Nucleus accumbens (tissue), 56 donors: Measurements from ENCODE around the gene SLC45A2.
"Not testable (repeated sequence)": the region's sequence is repeated elsewhere in the genome, so short reads cannot be mapped to it uniquely, and the experiment has no call there.

ENCODE experiments used
- DNase-seq, 56 donors: peaks; one replicate each; lab custom pipeline; 2025; lab: John Stamatoyannopoulos, UW

SLC45A2 gene

DNA sequence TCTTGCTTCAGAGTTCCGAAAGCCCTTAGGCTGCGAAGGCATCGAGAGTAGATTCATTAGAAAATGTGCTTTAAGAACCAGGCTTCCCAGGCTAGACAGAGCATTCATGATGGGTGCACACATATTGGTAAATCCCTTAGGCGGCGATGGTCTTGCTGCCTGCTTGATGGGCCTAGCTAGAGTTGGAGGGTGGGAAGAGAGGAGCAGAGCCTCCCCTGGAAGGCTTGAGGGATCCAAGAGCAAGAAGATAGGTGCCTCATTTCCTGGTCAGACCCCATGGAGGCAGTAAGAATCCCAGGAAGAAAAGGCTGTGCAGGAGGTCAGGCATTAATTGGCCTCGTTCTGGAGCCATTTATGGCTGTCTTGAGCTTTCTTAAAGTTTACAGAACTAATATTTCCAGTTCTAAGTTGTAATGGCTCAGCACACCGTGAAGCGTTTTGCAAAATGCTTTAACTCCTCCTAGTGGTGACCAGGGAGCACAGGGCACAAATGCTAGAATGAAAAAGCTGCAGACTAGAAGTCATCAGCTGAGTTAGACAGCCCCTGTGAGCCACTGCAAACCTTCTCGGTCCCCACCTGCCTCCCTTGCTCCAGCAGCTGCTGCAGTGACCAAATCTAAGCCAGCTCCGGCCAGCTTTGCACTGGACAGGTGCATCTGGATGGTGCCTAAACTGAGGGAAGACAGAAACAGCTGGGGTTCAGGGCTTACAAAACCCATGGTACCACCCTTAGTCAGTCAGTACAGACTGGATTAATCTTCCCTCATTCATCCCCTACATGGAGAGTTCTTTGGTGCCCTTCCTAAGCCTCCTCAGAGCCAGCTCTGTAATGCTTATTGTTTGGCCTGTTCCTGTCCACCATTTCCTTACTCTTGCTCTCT is 14.7 kb downstream of the SLC45A2 start:
- peak in 3 of 56 donors; percentile 5 to 10 (median 9) for DNase-seq

DNA sequence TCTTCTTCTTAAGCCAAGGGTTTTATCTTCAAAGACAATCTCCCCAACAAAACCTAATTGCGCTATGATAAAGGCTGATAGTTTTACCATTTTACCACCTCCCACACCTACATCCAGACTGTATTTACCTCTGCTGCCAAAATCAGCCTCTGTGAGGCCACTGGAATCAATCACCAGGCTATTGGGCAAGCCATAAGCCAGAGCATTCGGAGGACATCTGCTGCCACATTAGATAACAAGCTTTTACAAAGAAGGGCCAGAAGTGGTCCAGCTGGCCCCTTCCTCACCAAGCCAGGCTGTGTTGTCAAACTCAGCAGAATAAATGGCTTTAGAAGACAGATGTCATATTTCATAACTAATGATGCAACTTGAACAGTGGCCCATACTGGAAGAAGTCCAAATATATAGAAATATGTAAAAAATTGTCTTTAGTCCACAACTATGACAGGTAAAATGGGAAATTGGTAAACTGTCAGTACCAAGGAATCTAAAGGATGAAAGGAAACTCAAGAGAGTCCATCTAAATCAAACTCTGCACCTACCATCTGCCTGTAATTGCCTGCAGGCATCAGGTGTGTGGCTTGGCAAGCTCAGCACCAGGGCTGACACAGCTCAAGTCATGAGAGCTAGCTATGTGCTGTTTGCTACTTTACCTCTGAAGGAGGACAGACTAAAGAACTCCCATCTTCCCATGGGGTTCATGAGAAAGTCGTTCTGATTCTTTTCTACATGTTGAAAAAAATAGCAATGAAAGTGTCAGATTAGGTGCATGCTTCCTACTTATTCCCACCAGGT is 16.1 kb downstream of the SLC45A2 start:
- DNase-seq = no peak

DNA sequence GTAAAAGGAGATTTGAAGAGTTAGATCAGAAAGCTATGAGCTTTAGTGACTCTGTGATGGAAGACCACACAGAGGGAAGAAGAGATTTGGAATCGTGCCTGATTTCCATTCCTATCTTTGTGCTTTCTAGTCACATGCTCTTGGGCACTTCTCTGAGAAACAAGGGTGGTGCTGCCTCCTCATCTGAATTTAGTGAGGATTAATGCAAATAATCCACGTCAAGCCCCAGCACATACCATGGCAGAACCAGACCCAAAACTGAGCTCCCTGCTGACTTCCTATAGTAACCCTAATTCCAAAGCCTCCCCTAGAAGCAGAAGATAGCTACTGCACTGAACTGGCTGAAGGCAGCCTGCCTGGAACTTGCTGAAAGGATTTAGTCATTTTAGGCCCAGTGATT is 17.7 kb downstream of the SLC45A2 start:
- DNase-seq = no peak

DNA sequence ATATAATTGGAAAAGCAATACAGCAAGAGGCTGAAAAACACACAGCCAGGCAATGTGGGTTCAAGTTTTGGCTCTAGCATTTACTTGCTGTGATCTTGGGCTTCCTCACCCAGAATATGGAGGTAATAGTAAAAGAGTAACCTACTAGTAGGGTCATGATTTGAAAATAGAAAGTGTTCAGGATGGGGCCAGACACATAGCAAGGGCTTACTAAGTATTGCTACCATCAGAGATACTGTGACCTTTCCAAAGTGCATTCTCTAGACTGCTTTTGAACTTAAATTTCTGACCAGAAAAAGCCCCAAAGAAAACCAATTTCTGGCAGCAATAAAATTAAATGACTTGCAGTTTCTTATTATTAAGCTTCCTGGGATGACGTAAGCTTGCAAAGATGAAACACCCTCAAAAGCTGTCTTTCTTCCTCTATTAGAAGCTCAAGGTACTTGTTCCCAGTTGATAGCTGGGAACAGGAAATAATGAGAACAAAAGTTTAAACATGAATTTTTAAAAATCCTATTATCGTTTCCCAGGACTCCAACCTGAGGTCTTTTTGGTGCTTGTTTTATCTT is 20.3 kb downstream of the SLC45A2 start:
- DNase-seq = no peak

DNA sequence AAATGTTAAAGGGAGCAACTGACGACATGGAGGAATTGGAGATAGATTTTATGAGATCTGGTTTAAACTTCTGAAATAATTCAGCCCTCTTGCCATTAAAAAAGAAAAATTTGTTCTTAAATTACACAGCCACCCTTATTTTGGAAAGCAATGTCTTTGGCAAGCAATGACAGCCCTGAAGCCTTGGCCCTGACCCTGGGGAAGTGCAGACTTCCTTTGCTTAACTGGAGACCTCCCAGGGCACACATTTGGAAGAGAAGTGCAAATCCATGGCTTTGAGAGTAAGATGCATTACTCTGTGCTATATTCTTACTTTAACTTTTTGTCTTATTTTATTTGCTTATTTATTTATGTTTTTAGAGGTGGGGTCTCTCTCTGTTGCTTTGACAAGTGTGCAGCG is 26.3 kb downstream of the SLC45A2 start:
- DNase-seq = no peak

DNA sequence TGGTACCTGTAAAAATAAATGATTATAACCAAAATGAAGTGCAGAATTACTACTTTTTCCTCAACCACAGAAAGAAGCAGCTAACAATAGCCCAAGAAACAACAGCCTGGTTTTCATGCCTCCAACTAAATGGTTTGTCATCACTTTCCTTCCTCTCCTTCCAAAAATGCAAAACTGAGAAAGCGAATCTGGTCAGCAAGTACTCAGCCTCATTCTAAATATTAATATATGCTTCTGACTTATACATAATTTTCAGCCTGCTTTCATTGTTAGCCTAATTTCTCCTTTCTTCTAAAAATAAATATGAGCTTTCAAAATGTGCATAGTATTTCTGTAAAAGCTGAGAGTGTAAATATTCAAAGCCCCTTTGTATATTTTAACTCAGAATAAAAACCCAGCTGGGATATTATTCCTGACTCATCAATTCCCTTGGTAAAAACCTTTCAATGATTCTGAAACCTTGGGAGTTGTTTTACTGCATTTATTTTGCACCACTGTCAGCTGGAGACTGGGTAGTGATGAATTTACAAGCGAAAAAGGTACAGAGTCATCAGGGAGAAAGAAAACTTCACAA is 26.8 kb downstream of the SLC45A2 start:
- no peak for DNase-seq

DNA sequence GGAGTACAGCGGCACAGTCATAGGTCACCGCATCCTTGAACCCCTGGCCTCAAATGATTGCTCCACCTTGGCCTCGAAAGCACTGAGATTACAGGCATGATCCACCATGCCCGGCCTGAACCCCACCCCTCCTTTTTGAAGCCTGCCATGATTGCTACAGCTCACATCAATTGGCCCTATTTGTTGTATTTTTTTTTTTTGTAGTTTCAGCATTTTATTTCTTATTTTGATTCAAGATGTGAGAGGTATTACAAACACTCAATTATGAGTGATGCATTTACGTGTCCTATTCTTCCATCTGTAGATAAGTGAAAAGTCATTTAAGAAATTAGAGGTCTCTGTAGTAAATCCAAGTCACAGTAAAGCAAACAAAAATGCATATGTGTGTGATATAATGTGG is 32.3 kb downstream of the SLC45A2 start:
- DNase-seq = not testable (repeated sequence)

DNA sequence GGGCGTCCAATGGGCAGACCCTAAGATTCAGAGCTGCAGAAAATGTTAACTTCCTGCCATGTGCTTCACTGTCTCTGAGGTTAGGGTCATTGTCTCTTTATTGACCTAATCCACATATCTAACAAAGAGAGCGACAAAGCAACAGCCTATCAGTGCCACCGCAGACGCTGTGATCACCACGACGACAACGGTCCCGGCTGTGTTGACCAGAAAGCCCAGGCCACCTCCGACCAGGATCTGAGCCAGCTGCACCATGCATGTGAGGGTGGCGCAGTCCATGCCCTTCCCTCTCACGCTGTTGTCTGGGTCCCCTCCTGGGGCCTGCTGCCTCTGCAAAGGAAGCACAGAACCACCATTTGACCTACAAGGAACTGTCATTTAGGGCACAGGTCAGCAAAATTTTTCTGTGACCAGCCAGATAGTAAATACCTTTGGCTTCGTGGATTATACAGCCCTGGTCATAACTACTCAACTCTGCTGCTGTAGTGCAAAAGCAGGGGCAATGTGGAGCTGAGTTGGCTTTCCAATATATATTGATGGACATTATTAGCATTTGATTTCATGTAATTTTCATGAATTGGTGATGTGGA is 39.9 kb downstream of the SLC45A2 start:
- no peak for DNase-seq

DNA sequence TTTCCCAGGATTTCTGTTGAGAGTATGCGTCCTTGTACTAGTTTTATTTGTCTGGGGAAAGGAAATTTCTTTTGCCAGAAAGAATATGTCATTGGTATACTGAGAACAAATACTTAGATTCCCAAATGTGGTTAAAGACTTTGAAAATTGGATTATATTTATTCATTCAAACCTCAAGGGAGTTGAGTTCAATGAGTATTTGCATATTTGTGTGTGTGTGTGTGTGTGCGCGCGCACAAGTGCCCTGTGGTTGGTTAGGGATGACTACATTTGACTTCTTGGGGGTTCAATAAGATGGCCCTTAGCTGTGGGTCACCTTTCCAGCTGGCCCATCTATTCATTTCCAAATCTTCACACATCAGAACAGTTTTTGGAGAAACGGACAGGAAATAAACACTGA is 43.4 kb downstream of the SLC45A2 start:
- DNase-seq = no peak

DNA sequence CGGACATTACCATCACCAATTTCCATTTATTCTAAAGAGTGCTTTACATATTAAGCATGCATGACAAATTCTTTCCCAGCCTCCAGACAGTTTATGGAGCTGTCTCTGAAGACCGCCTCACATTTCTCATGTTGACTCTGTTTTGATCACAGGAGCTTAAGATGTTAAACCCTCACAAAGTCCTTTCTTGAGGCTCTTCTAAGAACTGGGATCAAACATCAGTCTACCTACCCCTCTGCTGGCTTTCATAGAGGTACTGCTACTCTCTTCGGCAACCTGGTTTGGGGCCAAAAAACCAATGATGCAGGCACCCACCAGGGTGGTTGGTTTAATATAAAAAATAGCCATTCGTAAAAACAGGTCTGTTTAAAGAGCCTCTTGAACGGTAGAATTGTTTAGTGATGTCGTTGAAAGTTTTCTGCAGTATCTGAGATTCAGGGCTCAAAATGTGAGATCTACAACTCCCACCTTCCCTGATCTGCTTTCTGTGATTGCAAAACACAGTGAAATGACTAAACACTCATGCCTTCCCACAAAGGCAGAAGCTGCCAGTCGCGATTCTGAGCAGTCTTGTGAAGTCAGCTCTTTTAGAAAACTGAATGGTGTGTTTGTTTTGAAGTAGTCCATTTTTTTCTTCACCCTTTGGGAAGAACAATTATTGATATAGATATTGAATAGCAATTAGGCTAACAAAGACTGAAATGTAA is 44.8 kb downstream of the SLC45A2 start:
- DNase-seq = peak in 4 of 56 donors; percentile 3 to 25 (median 18)

DNA sequence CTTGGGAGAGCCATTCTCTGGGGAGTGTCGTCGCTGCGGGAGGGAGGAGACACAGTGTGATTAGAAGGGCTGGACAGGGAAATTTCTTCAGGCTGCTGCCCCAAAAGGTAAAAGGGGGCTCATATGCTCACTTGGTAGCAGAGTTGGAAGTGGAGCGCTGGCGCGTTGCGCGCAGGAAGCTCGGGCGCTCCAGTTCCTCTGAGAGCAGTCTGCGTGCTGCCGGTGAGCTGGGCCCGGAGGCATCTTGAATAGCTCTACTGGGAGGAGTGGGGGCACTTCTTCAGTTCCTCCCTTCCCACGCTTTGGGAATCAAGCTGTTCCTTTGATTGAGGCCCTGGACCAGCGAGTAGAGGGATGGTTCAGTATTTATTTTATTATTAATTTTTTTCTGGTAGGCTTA is 45.6 kb downstream of the SLC45A2 start:
- DNase-seq = no peak

DNA sequence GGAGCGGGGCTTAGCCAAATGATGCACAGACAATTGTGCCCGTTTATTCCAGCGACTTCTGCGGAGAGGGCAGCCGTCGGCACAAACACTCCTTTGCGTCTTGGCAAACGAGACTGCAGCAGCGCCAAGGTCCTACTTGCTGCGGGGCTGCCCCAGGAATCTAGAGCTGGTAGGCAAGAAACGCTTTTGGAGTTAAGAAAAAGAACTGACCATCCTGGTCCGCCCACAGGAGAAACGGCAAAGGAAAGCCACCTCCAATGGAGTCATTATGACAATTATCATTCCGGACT is 46.0 kb downstream of the SLC45A2 start:
- DNase-seq = no peak

DNA sequence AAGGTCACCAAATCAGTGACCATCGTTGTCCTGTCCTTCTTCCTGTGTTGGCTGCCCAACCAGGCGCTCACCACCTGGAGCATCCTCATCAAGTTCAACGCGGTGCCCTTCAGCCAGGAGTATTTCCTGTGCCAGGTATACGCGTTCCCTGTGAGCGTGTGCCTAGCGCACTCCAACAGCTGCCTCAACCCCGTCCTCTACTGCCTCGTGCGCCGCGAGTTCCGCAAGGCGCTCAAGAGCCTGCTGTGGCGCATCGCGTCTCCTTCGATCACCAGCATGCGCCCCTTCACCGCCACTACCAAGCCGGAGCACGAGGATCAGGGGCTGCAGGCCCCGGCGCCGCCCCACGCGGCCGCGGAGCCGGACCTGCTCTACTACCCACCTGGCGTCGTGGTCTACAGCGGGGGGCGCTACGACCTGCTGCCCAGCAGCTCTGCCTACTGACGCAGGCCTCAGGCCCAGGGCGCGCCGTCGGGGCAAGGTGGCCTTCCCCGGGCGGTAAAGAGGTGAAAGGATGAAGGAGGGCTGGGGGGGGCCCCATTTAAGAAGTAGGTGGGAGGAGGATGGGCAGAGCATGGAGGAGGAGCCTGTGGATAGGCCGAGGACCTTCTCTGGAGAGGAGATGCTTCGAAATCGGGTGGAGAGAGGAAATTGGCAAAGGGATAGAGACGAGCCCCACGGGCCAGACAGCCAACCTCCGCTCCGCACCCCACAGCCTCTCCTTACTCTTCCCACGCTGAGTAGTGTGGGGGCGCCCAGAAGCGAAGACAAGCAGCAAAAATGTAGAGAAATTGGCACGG is 46.6 kb downstream of the SLC45A2 start:
- DNase-seq = peak in 3 of 56 donors; percentile 7 to 21 (median 8)

DNA sequence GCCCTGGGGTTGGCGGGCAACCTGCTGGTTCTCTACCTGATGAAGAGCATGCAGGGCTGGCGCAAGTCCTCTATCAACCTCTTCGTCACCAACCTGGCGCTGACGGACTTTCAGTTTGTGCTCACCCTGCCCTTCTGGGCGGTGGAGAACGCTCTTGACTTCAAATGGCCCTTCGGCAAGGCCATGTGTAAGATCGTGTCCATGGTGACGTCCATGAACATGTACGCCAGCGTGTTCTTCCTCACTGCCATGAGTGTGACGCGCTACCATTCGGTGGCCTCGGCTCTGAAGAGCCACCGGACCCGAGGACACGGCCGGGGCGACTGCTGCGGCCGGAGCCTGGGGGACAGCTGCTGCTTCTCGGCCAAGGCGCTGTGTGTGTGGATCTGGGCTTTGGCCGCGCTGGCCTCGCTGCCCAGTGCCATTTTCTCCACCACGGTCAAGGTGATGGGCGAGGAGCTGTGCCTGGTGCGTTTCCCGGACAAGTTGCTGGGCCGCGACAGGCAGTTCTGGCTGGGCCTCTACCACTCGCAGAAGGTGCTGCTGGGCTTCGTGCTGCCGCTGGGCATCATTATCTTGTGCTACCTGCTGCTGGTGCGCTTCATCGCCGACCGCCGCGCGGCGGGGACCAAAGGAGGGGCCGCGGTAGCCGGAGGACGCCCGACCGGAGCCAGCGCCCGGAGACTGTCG is 47.3 kb downstream of the SLC45A2 start:
- DNase-seq = no peak

DNA sequence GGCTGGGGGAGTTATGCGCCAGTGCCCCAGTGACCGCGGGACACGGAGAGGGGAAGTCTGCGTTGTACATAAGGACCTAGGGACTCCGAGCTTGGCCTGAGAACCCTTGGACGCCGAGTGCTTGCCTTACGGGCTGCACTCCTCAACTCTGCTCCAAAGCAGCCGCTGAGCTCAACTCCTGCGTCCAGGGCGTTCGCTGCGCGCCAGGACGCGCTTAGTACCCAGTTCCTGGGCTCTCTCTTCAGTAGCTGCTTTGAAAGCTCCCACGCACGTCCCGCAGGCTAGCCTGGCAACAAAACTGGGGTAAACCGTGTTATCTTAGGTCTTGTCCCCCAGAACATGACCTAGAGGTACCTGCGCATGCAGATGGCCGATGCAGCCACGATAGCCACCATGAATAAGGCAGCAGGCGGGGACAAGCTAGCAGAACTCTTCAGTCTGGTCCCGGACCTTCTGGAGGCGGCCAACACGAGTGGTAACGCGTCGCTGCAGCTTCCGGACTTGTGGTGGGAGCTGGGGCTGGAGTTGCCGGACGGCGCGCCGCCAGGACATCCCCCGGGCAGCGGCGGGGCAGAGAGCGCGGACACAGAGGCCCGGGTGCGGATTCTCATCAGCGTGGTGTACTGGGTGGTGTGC is 48.0 kb downstream of the SLC45A2 start, which contains the start of gene RXFP3:
Gene RXFP3, plus strand, starts transcription at position 6 of the 636 bp plus-strand sequence. Its CDS starts 355 bp downstream, at position 361.
- DNase-seq = no peak

DNA sequence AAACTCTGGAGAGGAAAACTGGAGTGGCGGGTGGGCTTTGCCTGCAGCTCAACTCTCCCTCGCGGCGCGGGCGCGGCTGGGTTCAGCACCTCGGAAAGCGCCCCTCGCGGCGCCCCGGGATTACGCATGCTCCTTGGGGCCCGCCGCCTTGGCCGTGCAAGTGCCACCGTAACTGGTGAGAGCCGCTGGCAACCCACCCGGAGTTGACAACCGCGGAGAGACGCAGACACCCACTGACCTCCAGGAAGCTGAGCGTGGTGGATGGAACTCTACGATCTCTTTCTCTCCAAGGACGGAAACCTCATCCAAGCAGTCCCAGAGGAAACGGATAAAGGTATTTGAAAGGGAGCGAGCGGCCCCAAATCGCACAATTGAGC is 48.5 kb downstream of the SLC45A2 start:
- DNase-seq = peak in 37 of 56 donors; percentile 1 to 64 (median 12)

DNA sequence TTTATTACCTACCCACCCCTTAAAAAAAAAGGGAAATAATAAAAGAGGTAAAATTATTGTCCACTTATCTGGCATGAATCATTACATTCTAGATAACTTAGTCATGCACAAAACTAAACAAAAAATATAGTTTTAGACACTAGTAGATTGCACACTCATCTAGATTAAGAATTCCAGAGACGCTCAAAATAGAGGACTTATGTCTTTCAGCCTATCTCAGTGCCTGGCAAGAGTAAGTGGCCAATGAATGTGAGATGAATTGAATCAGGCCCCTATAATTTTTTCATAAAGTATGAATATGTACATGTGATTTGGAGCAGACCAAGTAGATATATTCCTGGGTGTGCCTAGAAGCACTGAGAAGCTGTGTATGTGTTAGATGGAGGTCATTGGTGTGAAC is 50.3 kb downstream of the SLC45A2 start:
- no peak for DNase-seq

DNA sequence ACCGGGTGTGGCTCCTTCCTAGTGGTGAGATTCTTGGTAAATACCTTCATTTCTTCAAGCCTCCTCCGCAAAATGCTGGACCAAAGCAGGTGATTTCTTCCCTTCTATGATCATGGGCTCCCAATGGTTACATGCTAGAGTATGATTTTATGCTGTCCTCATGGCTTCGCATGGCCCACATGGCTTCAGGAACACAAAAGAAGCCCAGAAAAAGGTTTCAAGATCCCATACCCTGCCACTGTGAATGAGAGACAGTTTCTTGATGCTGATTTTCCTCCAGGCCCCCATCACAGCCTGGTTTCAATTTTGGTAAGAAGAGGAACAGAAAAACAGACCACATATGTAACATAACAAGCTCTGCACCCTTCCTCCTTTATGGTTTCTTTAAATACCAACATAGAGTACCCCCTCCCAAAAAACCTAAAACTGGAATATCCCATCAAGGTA is 50.7 kb downstream of the SLC45A2 start:
- no peak for DNase-seq
